OCI-LY7 (cell line): ENCODE measurements around the gene AVPR2.

ENCODE experiments used
- CTCF ChIP-seq: fragments of 200-600 bp; sonication (generic); conservative IDR thresholded peaks from 2 replicates; pipeline ENCODE4 v1.5.1; 2014; ENCODE audit warnings: mild to moderate bottlenecking, antibody characterized with exemption, low read length, moderate library complexity, mixed read lengths
- EZH2phosphoT487 ChIP-seq: fragments of 200-600 bp; sonication (generic); IDR thresholded peaks from 2 replicates; pipeline ENCODE4 v1.6.1; 2018; ENCODE audit warnings: low read depth, borderline replicate concordance, mild to moderate bottlenecking, mixed run types, antibody characterized with exemption, low read length, moderate library complexity, mixed read lengths

- TF ChIP-seq EZH2phosphoT487 (no peak), CTCF (no peak)
Observed at GRCh38 chrX:153948847-153949805, 44.7 kb downstream of the AVPR2 start.
